Measurements from ENCODE around the gene IL1B. TPM values are rescaled to one million over a fixed set of nuclear protein-coding genes. Genes with fewer than 3 reads are reported as not detected.

Gene IL1B
- total RNA-seq, 4 donors from 2014 or later = 0.22 to 2.7 (median 0.39) TPM; not detected in 1

DNA sequence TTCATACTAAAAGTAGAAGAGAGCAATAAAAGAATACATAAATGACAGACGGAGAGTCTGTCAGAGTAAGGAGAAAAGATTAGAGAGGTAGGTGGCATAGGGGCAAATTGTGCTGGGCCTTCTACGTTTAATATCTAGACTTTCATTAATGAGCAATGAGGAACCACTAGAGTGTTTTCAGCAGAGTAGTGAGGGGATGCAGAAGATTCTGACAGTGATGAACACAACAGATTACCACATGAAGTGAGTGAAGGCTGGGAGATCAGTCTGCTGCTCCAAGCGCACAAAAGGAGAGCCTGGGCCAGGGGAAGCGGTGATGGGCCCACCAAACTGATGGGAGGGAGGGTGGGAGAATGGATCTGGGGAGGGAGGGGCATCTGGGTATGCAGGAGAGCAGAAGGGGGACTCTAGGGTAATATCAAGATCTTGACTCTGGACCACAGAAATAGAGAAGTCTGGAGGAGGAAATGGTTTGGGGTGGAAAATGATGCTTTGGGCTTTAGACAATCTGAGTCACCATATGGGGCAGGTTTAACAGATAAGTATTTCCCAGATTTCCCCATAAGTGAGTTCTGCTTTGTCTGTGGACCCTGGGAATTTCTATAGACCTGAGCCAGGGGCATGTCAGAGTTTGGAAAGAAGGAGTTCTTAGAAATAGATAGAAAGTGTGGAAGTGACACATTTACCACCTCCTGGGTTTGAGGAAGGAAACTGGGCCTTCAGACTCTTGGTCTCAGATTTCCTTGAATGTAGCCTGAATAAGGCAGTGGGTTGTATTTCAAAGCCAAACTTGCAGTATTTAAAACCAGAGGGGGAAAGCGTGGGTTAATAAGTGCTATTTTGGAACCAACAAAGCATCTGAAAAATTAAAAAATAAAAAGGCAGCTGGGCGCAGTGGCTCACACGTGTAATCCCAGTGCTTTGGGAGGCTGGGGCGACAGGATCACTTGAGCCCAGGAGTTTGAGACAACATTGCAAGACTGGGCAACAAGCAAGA, 37.3 kb downstream of the IL1B start:
- DNase-seq (ENCODE audit: low spot score in 2 of 2) = no peak
- TF ChIP-seq, protein P1, sequence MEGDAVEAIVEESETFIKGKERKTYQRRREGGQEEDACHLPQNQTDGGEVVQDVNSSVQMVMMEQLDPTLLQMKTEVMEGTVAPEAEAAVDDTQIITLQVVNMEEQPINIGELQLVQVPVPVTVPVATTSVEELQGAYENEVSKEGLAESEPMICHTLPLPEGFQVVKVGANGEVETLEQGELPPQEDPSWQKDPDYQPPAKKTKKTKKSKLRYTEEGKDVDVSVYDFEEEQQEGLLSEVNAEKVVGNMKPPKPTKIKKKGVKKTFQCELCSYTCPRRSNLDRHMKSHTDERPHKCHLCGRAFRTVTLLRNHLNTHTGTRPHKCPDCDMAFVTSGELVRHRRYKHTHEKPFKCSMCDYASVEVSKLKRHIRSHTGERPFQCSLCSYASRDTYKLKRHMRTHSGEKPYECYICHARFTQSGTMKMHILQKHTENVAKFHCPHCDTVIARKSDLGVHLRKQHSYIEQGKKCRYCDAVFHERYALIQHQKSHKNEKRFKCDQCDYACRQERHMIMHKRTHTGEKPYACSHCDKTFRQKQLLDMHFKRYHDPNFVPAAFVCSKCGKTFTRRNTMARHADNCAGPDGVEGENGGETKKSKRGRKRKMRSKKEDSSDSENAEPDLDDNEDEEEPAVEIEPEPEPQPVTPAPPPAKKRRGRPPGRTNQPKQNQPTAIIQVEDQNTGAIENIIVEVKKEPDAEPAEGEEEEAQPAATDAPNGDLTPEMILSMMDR (IDR thresholded peaks at IDR 0.05) = no peak
- Histone ChIP-seq H3K4me1 (no peaks in the 10 kb centered on the region), H3K27ac (no peak overlapping the region), H3K9me3 (peaks cover 0 to 7% (median 0%) of the 10 kb centered on the region in 4 donors), H3K27me3 (no peaks in the 10 kb centered on the region), H3K36me3 (no peaks in the 10 kb centered on the region), H3K4me3 (no peak overlapping the region)
- WGBS, 2 donors = 72 to 82% methylated on average over 8 of the region's 8 CpGs

DNA sequence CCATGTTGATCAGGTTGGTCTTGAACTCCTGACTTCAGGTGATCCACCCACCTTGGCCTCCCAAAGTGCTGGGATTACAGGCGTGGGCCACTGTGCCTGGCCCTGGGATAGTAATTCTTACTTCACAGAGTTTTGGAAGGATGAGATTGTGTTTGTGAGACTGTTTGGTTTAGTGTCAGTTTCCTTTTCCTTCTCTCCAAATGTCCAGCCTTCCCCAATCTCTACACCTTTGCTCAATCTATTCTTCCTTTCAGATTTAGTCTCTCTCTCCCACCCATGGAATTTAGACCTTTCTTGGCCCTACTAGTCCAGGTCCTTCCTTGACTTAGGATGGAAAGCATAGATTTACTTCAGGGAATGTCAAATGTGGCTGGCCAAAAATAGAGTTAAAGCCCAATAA, 40.1 kb downstream of the IL1B start:
- no peaks in the 10 kb centered on the region for H3K36me3 ChIP-seq
- H3K27ac ChIP-seq = no peak overlapping the region
- H3K9me3 ChIP-seq = peaks cover 0 to 7% (median 0%) of the 10 kb centered on the region in 4 donors
- WGBS, 2 donors = 5 to 40% methylated on average over 1 of the region's 1 CpG
- H3K4me3 ChIP-seq = no peak overlapping the region
- no peaks in the 10 kb centered on the region for H3K27me3 ChIP-seq
- TF ChIP-seq EP300 (IDR thresholded peaks at IDR 0.05) (no peak), POLR2A (IDR thresholded peaks at IDR 0.05) (no peak)
- TF ChIP-seq, protein P1 (IDR thresholded peaks at IDR 0.05) = no peak
- DNase-seq (ENCODE audit: low spot score in 2 of 2) = no peak
- H3K4me1 ChIP-seq = no peaks in the 10 kb centered on the region

DNA sequence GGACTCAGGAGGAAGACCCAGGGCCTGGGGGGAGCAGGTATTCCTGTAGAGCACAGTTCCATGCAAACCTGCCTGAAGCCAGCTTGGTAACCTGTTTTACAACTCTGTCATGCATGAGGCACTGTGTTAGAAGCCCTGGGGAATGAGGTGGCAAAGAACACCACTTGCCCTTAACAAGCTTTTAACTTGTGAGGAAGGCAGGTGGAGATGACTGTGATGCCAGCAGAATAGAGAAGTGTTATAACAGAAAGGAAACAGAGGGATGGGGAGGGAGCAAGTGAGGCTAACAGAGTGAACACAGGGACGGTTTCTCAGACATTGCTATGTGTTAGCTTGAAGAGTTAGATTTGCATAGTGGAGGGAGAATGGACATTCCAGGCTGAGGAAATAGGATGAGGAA, 40.8 kb downstream of the IL1B start:
- Histone ChIP-seq H3K9me3 (peaks cover 0 to 7% (median 0%) of the 10 kb centered on the region in 4 donors), H3K4me3 (no peak overlapping the region), H3K36me3 (no peaks in the 10 kb centered on the region), H3K4me1 (no peaks in the 10 kb centered on the region), H3K27ac (no peak overlapping the region), H3K27me3 (no peaks in the 10 kb centered on the region)
- DNase-seq (ENCODE audit: low spot score in 2 of 2) = no peak
- no peak for TF ChIP-seq EP300 (IDR thresholded peaks at IDR 0.05)
- no peak for TF ChIP-seq POLR2A (IDR thresholded peaks at IDR 0.05)
- TF ChIP-seq, protein P1 (IDR thresholded peaks at IDR 0.05) = no peak
- 53 to 70% methylated on average over 1 of the region's 1 CpG for WGBS, 2 donors

DNA sequence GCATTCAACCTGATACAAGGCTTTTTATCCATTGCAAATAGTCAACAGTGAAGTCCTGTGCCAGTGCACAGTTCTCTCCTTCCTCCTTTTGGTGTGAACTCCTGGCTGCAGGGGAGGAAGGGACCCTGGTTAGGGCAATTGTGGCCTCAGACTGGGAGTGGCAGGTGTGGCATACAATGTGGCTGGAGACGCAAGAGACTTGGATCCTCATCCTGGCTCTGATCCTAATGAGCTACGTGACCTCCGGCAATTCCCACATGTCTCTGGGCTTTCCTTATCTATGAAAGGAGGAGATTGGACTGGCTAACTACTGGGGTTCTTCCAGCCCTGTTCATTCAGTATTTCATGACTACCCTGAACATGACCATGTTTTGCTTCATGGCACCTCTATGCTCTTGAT, 41.7 kb downstream of the IL1B start:
- Histone ChIP-seq H3K4me1 (no peaks in the 10 kb centered on the region), H3K4me3 (no peak overlapping the region), H3K27ac (no peak overlapping the region), H3K9me3 (peaks cover 0 to 6% (median 0%) of the 10 kb centered on the region in 4 donors), H3K36me3 (no peaks in the 10 kb centered on the region), H3K27me3 (no peaks in the 10 kb centered on the region)
- no peak for DNase-seq (ENCODE audit: low spot score in 2 of 2)
- TF ChIP-seq POLR2A (IDR thresholded peaks at IDR 0.05) (no peak), EP300 (IDR thresholded peaks at IDR 0.05) (no peak)
- TF ChIP-seq, protein P1 (IDR thresholded peaks at IDR 0.05) = no peak
- WGBS, 2 donors = 63 to 83% methylated on average over 3 of the region's 3 CpGs

DNA sequence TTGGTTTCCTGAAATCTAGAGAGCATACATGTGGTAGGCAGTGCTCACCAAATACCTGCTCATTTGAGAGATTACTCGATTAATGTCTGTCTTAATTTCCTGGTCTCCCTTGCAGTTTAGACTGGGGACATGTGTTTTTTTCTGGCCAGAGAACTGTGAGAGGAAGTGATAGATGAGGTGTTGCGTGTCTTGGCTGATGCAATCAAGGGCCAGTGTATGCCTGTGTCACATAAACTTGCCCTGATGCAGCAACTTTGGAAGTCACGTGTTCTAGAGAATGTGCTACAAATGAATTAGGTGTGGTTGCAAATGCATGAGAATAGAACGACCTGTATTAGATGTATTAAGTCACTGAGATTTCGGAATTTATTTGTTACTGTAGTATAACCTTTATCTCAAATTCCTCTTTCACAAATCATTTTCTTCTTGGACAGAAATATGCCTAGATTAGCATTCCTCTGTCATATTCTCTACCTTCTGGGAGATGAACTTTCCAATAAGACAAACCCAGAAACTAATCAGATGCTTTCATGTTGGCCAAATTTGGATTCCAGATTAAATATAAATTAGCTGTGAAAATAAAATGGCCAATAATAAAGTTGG, 42.3 kb downstream of the IL1B start:
- TF ChIP-seq EP300 (IDR thresholded peaks at IDR 0.05) = peak in 1 of 2 donors; percentile 65
- TF ChIP-seq POLR2A (IDR thresholded peaks at IDR 0.05) = no peak
- no peak overlapping the region for H3K4me3 ChIP-seq
- peak in 1 of 2 donors; percentile 39 for DNase-seq (ENCODE audit: low spot score in 2 of 2)
- peaks cover 0 to under 1% (median 0%) of the 10 kb centered on the region in 4 donors for H3K9me3 ChIP-seq
- H3K4me1 ChIP-seq = no peaks in the 10 kb centered on the region
- H3K27ac ChIP-seq = no peak overlapping the region
- no peaks in the 10 kb centered on the region for H3K27me3 ChIP-seq
- H3K36me3 ChIP-seq = no peaks in the 10 kb centered on the region
- WGBS, 2 donors = 56 to 63% methylated on average over 5 of the region's 5 CpGs

Data from tibial nerve (tissue), 4 donors.